ENCODE measurements around the gene ST3GAL6.

Gene ST3GAL6

DNA sequence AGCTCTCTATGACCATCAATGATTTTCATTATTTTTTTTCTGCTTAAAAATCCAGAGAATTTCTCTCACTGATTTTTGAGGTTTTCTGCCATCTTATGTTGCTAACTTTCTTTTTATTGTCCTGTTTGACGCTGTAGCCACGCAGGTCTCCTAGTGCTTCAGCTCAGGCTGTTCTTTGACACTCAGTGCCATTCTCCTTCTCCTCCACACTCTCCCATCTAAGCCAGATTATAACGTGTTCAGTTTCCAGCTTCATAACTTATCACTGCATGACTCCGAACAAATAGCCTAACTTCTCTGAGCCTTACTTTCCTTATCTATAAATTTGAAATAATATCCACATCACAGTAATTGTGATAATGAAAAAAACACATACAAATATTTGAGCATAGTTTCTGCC is 22.8 kb upstream of the ST3GAL6 start:
- no peak for DNase-seq (ENCODE audit: low read depth in 1 of 2, low spot score in 1 of 2)
- H3K4me3 ChIP-seq (replicated peaks; ENCODE audit: insufficient read depth, low read length), result no peak overlapping the region

GRCh38 chr3:98741121-98741716 is 21.9 kb upstream of the ST3GAL6 start:
- no peak for DNase-seq (ENCODE audit: low read depth in 1 of 2, low spot score in 1 of 2)
- no peak overlapping the region for H3K27ac ChIP-seq (replicated peaks)
- H3K4me3 ChIP-seq (replicated peaks; ENCODE audit: insufficient read depth, low read length), result no peak overlapping the region
- no peaks in the 10 kb centered on the region for H3K27me3 ChIP-seq (ENCODE audit: insufficient read depth, poor library complexity, severe bottlenecking)
- no peak for TF ChIP-seq CTCF (IDR thresholded peaks at IDR 0.05; ENCODE audit: insufficient read depth, low read length)
- TF ChIP-seq, protein P1, sequence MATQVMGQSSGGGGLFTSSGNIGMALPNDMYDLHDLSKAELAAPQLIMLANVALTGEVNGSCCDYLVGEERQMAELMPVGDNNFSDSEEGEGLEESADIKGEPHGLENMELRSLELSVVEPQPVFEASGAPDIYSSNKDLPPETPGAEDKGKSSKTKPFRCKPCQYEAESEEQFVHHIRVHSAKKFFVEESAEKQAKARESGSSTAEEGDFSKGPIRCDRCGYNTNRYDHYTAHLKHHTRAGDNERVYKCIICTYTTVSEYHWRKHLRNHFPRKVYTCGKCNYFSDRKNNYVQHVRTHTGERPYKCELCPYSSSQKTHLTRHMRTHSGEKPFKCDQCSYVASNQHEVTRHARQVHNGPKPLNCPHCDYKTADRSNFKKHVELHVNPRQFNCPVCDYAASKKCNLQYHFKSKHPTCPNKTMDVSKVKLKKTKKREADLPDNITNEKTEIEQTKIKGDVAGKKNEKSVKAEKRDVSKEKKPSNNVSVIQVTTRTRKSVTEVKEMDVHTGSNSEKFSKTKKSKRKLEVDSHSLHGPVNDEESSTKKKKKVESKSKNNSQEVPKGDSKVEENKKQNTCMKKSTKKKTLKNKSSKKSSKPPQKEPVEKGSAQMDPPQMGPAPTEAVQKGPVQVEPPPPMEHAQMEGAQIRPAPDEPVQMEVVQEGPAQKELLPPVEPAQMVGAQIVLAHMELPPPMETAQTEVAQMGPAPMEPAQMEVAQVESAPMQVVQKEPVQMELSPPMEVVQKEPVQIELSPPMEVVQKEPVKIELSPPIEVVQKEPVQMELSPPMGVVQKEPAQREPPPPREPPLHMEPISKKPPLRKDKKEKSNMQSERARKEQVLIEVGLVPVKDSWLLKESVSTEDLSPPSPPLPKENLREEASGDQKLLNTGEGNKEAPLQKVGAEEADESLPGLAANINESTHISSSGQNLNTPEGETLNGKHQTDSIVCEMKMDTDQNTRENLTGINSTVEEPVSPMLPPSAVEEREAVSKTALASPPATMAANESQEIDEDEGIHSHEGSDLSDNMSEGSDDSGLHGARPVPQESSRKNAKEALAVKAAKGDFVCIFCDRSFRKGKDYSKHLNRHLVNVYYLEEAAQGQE (IDR thresholded peaks at IDR 0.05; ENCODE audit: insufficient replicate concordance, low read depth), result no peak
- no peak for TF ChIP-seq SPI1 (IDR thresholded peaks at IDR 0.05; ENCODE audit: borderline replicate concordance, low read depth)
- TF ChIP-seq POLR2AphosphoS5 (IDR thresholded peaks at IDR 0.05; ENCODE audit: low read depth), result no peak
- no peak for TF ChIP-seq GABPA (IDR thresholded peaks at IDR 0.05; ENCODE audit: low read depth)

More for the DNA sequence above, 22.8 kb upstream of the ST3GAL6 start:
- H3K27me3 ChIP-seq (ENCODE audit: insufficient read depth, poor library complexity, severe bottlenecking), result no peaks in the 10 kb centered on the region
- no peak overlapping the region for H3K27ac ChIP-seq (replicated peaks)
- no peak for TF ChIP-seq GABPA (IDR thresholded peaks at IDR 0.05; ENCODE audit: low read depth)
- no peak for TF ChIP-seq CTCF (IDR thresholded peaks at IDR 0.05; ENCODE audit: insufficient read depth, low read length)
- no peak for TF ChIP-seq SPI1 (IDR thresholded peaks at IDR 0.05; ENCODE audit: borderline replicate concordance, low read depth)
- no peak for TF ChIP-seq POLR2AphosphoS5 (IDR thresholded peaks at IDR 0.05; ENCODE audit: low read depth)
- TF ChIP-seq, protein P1 (IDR thresholded peaks at IDR 0.05; ENCODE audit: insufficient replicate concordance, low read depth), result no peak

DNA sequence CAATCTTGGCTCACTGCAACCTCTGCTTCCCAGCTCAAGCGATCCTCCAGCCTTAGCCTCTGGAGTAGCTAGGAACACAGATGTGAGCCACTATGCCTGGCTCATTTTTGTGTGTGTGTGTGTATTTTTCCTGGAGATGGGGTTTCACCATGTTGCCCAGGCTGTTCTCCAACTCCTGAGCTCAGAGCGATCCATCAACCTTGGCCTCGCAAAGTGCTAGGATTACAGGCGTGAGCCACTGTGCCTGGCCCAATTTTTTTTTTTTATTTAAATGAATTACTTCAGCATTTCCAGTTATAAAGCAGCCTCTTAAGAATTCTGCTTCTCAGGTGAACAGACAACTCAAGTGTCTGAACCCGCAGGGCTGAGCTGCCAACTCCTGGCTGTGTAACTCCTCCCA is 20.1 kb upstream of the ST3GAL6 start:
- TF ChIP-seq CTCF (IDR thresholded peaks at IDR 0.05; ENCODE audit: insufficient read depth, low read length) (no peak), SPI1 (IDR thresholded peaks at IDR 0.05; ENCODE audit: borderline replicate concordance, low read depth) (no peak), POLR2AphosphoS5 (IDR thresholded peaks at IDR 0.05; ENCODE audit: low read depth) (no peak)
- DNase-seq (ENCODE audit: low read depth in 1 of 2, low spot score in 1 of 2), result no peak
- Histone ChIP-seq H3K27ac (replicated peaks) (no peak overlapping the region), H3K27me3 (ENCODE audit: insufficient read depth, poor library complexity, severe bottlenecking) (no peaks in the 10 kb centered on the region), H3K4me3 (replicated peaks; ENCODE audit: insufficient read depth, low read length) (no peak overlapping the region)

DNA sequence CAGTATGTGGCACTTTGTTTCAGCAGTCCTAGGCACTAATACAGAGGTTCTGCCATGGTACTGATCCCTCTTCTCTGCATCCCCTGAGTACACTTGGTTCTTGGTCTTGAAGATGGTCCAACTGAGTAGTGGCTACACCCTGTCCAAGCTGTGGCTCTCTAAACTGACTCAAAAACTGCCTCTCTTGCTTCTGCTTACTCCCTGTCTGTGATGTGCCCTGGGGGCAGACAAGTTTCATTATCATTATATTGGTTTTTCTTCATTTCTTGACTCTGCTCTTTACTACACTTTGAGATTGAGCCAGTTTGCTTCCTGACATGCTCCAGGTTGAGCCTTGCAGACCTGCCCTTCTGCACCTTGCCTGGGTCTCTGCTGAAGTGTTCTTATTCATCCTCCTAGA is 18.9 kb upstream of the ST3GAL6 start:
- DNase-seq (ENCODE audit: low read depth in 1 of 2, low spot score in 1 of 2), result no peak
- TF ChIP-seq SPI1 (IDR thresholded peaks at IDR 0.05; ENCODE audit: borderline replicate concordance, low read depth) (no peak), CTCF (IDR thresholded peaks at IDR 0.05; ENCODE audit: insufficient read depth, low read length) (no peak), GABPA (IDR thresholded peaks at IDR 0.05; ENCODE audit: low read depth) (no peak)
- TF ChIP-seq, protein P1 (IDR thresholded peaks at IDR 0.05; ENCODE audit: insufficient replicate concordance, low read depth), result no peak
- Histone ChIP-seq H3K4me3 (replicated peaks; ENCODE audit: insufficient read depth, low read length) (no peak overlapping the region), H3K27ac (replicated peaks) (no peak overlapping the region), H3K27me3 (ENCODE audit: insufficient read depth, poor library complexity, severe bottlenecking) (no peaks in the 10 kb centered on the region)

Measured in HL-60 (cell line).